ENCODE measurements around the gene SHISAL1.
"Not testable (repeated sequence)": the region's sequence is repeated elsewhere in the genome, so short reads cannot be mapped to it uniquely, and the experiment has no call there.

SHISAL1 gene

DNA sequence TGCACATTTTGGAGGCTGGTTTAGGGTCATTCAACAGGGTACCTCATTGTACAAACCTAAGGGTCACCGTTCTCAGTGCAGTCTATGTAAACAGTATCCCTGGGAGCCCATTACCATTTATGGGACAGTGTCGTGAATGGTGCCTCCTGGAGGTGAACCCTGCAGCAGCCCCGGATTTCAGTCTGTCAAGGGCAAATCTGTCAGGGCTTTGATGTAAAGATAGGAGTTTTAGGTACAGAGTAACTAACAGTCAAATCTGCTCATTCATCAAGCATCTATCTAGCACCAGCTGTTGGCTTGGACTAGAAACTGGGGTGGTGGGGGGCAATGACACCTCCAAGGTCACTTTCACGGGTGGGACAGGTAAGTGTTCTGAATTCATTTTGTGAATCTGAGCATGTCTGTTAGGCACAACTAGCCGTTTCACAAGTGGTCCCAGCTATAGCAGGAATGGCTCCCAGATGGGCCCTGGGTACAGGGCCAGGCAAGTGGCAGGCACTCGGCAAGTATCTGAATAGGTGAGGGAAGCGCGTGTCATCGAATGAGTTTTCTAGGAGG, 68.4 kb downstream of the SHISAL1 start:
- WGBS, 2 experiments (ENCODE audit: insufficient coverage in 2 of 2), result 76 to 78% methylated on average over 8 to 9 of the region's 9 CpGs
- H3K4me1 ChIP-seq (ENCODE audit: control insufficient read depth, insufficient read depth, low read length, poor library complexity, severe bottlenecking), result no peaks in the 10 kb centered on the region
- H3K36me3 ChIP-seq (ENCODE audit: control insufficient read depth, insufficient read depth, low read length), result no peaks in the 10 kb centered on the region
- H3K9me3 ChIP-seq (ENCODE audit: control insufficient read depth, low read length), result peaks cover under 1% of the 10 kb centered on the region
- no peak overlapping the region for H3K27ac ChIP-seq (ENCODE audit: low read depth, low read length, severe bottlenecking)
- H3K4me3 ChIP-seq (ENCODE audit: extremely low read depth, insufficient read depth, low read length, poor library complexity, severe bottlenecking), result no peak overlapping the region

DNA sequence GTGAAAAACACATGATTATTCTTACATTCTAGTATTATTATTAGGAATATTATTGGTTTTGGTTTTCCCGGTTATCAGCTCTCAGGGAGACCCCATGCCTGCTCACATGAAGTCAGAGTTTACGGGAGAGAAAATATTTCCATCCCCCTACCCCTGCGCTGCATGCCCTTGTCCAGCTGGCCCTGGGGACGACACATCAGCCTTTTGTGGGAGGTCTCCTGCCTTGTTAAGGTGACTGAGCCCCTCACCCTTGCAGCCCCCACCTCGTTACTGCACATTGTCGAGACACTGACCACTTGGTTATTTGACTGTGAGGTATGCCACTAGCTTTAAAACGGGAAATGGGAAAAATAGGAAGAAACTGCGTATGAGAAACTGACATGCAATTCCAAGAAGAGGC, 69.0 kb downstream of the SHISAL1 start:
- Histone ChIP-seq H3K36me3 (ENCODE audit: control insufficient read depth, insufficient read depth, low read length) (no peaks in the 10 kb centered on the region), H3K9me3 (ENCODE audit: control insufficient read depth, low read length) (no peaks in the 10 kb centered on the region), H3K4me3 (ENCODE audit: extremely low read depth, insufficient read depth, low read length, poor library complexity, severe bottlenecking) (no peak overlapping the region), H3K4me1 (ENCODE audit: control insufficient read depth, insufficient read depth, low read length, poor library complexity, severe bottlenecking) (no peaks in the 10 kb centered on the region), H3K27ac (ENCODE audit: low read depth, low read length, severe bottlenecking) (no peak overlapping the region)
- 92 to 93% methylated on average over 4 to 7 of the region's 8 CpGs for WGBS, 2 experiments (ENCODE audit: insufficient coverage in 2 of 2)

GRCh38 chr22:44242946-44243724, 69.6 kb downstream of the SHISAL1 start:
- Histone ChIP-seq H3K4me1 (ENCODE audit: control insufficient read depth, insufficient read depth, low read length, poor library complexity, severe bottlenecking) (no peaks in the 10 kb centered on the region), H3K27ac (ENCODE audit: low read depth, low read length, severe bottlenecking) (no peak overlapping the region), H3K36me3 (ENCODE audit: control insufficient read depth, insufficient read depth, low read length) (no peaks in the 10 kb centered on the region), H3K9me3 (ENCODE audit: control insufficient read depth, low read length) (no peaks in the 10 kb centered on the region), H3K4me3 (ENCODE audit: extremely low read depth, insufficient read depth, low read length, poor library complexity, severe bottlenecking) (no peak overlapping the region)
- WGBS, 2 experiments (ENCODE audit: insufficient coverage in 2 of 2), result 86 to 91% methylated on average over 14 to 15 of the region's 17 CpGs

GRCh38 chr22:44241121-44241520, 71.6 kb downstream of the SHISAL1 start:
- H3K36me3 ChIP-seq (ENCODE audit: control insufficient read depth, insufficient read depth, low read length); H3K4me3 ChIP-seq (ENCODE audit: extremely low read depth, insufficient read depth, low read length, poor library complexity, severe bottlenecking); H3K27ac ChIP-seq (ENCODE audit: low read depth, low read length, severe bottlenecking); H3K4me1 ChIP-seq (ENCODE audit: control insufficient read depth, insufficient read depth, low read length, poor library complexity, severe bottlenecking); H3K9me3 ChIP-seq (ENCODE audit: control insufficient read depth, low read length): not testable (repeated sequence)
- WGBS, 2 experiments (ENCODE audit: insufficient coverage in 2 of 2), result 80 to 100% methylated on average over 1 to 2 of the region's 3 CpGs

- H3K36me3 ChIP-seq (ENCODE audit: control insufficient read depth, insufficient read depth, low read length), result no peaks in the 10 kb centered on the region
- no peaks in the 10 kb centered on the region for H3K9me3 ChIP-seq (ENCODE audit: control insufficient read depth, low read length)
- no peak overlapping the region for H3K4me3 ChIP-seq (ENCODE audit: extremely low read depth, insufficient read depth, low read length, poor library complexity, severe bottlenecking)
- no peaks in the 10 kb centered on the region for H3K4me1 ChIP-seq (ENCODE audit: control insufficient read depth, insufficient read depth, low read length, poor library complexity, severe bottlenecking)
- no peak overlapping the region for H3K27ac ChIP-seq (ENCODE audit: low read depth, low read length, severe bottlenecking)
These were observed 75.5 kb downstream of the SHISAL1 start for GRCh38 chr22:44237290-44237689.

- not testable (repeated sequence) for H3K9me3 ChIP-seq (ENCODE audit: control insufficient read depth, low read length); H3K27ac ChIP-seq (ENCODE audit: low read depth, low read length, severe bottlenecking); H3K4me3 ChIP-seq (ENCODE audit: extremely low read depth, insufficient read depth, low read length, poor library complexity, severe bottlenecking); H3K4me1 ChIP-seq (ENCODE audit: control insufficient read depth, insufficient read depth, low read length, poor library complexity, severe bottlenecking); H3K36me3 ChIP-seq (ENCODE audit: control insufficient read depth, insufficient read depth, low read length)
- 95 to 97% methylated on average over 3 to 6 of the region's 12 CpGs for WGBS, 2 experiments (ENCODE audit: insufficient coverage in 2 of 2)
These were observed 78.4 kb downstream of the SHISAL1 start for GRCh38 chr22:44234372-44234771.

DNA sequence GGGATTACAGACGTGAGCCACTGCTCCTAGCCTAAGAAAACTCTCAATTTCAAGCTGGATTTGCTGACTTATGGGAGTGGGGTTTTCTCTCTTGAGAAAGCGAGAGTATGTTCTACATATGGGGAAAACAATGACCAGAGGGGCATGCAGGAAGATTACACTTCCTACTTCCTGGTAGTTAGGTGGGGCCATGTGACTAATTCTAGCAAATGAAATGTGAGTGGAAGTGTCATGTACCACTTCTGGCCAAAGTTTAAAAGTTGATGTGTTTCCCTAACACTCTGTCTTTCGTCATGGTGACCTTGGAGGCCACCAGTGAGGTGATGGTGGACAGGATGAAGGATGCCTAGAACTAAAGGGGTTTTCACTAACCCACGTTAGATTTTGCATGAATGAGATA, 81.5 kb downstream of the SHISAL1 start:
- no peaks in the 10 kb centered on the region for H3K4me1 ChIP-seq (ENCODE audit: control insufficient read depth, insufficient read depth, low read length, poor library complexity, severe bottlenecking)
- 93 to 100% methylated on average over 2 of the region's 4 CpGs for WGBS, 2 experiments (ENCODE audit: insufficient coverage in 2 of 2)
- peaks cover 5% of the 10 kb centered on the region for H3K9me3 ChIP-seq (ENCODE audit: control insufficient read depth, low read length)
- H3K36me3 ChIP-seq (ENCODE audit: control insufficient read depth, insufficient read depth, low read length), result no peaks in the 10 kb centered on the region
- H3K4me3 ChIP-seq (ENCODE audit: extremely low read depth, insufficient read depth, low read length, poor library complexity, severe bottlenecking), result no peak overlapping the region
- H3K27ac ChIP-seq (ENCODE audit: low read depth, low read length, severe bottlenecking), result no peak overlapping the region

DNA sequence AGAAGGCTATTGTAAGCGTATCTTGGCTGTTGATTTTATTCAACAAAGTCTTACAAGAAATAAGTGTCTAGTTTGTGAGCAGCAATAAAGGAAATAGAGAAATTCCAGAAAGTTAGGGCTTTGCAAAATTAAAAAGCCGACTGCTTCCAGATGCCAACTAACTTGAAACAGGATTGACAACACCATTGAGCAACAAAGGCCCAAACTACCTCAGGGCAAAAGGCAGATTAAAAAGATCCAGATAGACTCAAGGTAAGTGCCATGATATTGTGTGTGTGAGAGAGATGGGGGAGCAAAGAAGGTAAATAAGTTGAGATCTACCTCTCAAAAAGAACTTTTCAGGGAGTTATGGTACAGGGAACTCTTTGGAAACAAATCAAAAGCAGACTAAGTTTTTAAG, 82.9 kb downstream of the SHISAL1 start:
- no CpG with 5 or more reads among the region's 2 CpGs for WGBS, 2 experiments (ENCODE audit: insufficient coverage in 2 of 2)
- Histone ChIP-seq H3K9me3 (ENCODE audit: control insufficient read depth, low read length) (peaks cover 5% of the 10 kb centered on the region), H3K36me3 (ENCODE audit: control insufficient read depth, insufficient read depth, low read length) (no peaks in the 10 kb centered on the region), H3K4me3 (ENCODE audit: extremely low read depth, insufficient read depth, low read length, poor library complexity, severe bottlenecking) (no peak overlapping the region), H3K4me1 (ENCODE audit: control insufficient read depth, insufficient read depth, low read length, poor library complexity, severe bottlenecking) (no peaks in the 10 kb centered on the region), H3K27ac (ENCODE audit: low read depth, low read length, severe bottlenecking) (no peak overlapping the region)

DNA sequence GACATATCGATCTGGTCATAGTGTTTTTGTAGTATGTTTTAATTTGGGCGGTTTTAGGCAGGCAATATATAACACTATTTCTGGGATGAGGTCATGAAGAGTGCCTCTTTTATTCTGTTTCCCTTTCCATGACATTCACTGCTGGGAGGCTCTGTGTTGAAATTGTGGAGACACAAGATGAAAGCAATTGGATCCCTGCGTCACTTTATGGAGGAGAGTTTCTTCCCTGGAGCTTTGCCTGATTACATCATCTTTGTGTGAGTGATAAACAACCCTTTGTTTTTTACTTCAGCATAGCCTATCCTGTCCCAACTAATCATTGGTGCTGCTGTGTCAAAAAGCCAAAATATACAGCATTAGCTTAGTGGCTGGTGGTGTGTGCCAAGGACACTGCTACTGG, 83.4 kb downstream of the SHISAL1 start:
- 60% methylated on average over 1 of the region's 3 CpGs; no CpG with 5 or more reads in 1 of the 2 experiments for WGBS, 2 experiments (ENCODE audit: insufficient coverage in 2 of 2)
- Histone ChIP-seq H3K9me3 (ENCODE audit: control insufficient read depth, low read length) (peaks cover 5% of the 10 kb centered on the region), H3K36me3 (ENCODE audit: control insufficient read depth, insufficient read depth, low read length) (no peaks in the 10 kb centered on the region), H3K4me3 (ENCODE audit: extremely low read depth, insufficient read depth, low read length, poor library complexity, severe bottlenecking) (no peak overlapping the region), H3K27ac (ENCODE audit: low read depth, low read length, severe bottlenecking) (no peak overlapping the region), H3K4me1 (ENCODE audit: control insufficient read depth, insufficient read depth, low read length, poor library complexity, severe bottlenecking) (no peaks in the 10 kb centered on the region)

- Histone ChIP-seq H3K4me3 (ENCODE audit: extremely low read depth, insufficient read depth, low read length, poor library complexity, severe bottlenecking) (no peak overlapping the region), H3K4me1 (ENCODE audit: control insufficient read depth, insufficient read depth, low read length, poor library complexity, severe bottlenecking) (no peaks in the 10 kb centered on the region), H3K9me3 (ENCODE audit: control insufficient read depth, low read length) (peaks cover 5% of the 10 kb centered on the region), H3K27ac (ENCODE audit: low read depth, low read length, severe bottlenecking) (no peak overlapping the region), H3K36me3 (ENCODE audit: control insufficient read depth, insufficient read depth, low read length) (no peaks in the 10 kb centered on the region)
- WGBS, 2 experiments (ENCODE audit: insufficient coverage in 2 of 2), result 86 to 93% methylated on average over 8 of the region's 8 CpGs
These were observed 86.9 kb downstream of the SHISAL1 start for GRCh38 chr22:44225812-44226211.

DNA sequence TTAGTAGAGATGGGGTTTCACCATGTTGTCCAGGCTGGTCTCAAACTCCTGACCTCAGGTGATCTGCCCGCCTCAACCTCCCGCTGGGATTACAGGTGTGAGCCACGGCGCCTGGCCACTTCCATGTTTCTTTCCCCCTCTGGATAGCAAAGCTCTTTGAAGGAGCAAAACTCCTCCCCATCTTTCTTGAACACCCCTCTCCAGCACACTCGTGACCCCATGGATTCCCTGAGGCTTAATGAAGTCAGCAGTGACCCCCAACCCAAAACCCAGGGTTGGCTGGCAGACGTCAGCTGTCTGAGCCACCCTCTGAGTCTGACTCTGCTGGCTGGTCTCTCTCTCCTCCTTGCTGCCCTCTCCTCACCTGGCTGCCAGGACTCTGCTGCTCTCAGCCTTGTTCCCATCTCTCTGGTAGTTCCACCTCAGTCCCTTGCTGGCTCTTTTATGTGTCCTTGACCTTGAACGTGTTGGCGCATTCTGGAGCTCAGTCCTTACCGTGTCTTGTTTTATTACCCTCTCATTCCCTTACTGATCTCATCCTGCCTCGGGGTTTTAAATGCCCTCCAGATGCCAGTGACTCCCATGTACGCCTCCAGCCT, 87.6 kb downstream of the SHISAL1 start:
- H3K9me3 ChIP-seq (ENCODE audit: control insufficient read depth, low read length), result peaks cover 5% of the 10 kb centered on the region
- H3K4me1 ChIP-seq (ENCODE audit: control insufficient read depth, insufficient read depth, low read length, poor library complexity, severe bottlenecking), result no peaks in the 10 kb centered on the region
- no peaks in the 10 kb centered on the region for H3K36me3 ChIP-seq (ENCODE audit: control insufficient read depth, insufficient read depth, low read length)
- WGBS, 2 experiments (ENCODE audit: insufficient coverage in 2 of 2), result 85 to 93% methylated on average over 9 to 10 of the region's 11 CpGs
- H3K4me3 ChIP-seq (ENCODE audit: extremely low read depth, insufficient read depth, low read length, poor library complexity, severe bottlenecking), result no peak overlapping the region
- no peak overlapping the region for H3K27ac ChIP-seq (ENCODE audit: low read depth, low read length, severe bottlenecking)
